HG03439 (cell line): ENCODE measurements around the gene PGA5.

Experiments used
- ATAC-seq: cut with Tn5 transposase; IDR thresholded peaks from one replicate; pipeline ENCODE4 v1.9.1; 2021; ENCODE audit warnings: mild to moderate bottlenecking, moderate library complexity; ENCODE audit not compliant: unreplicated experiment

The PGA5 gene

DNA sequence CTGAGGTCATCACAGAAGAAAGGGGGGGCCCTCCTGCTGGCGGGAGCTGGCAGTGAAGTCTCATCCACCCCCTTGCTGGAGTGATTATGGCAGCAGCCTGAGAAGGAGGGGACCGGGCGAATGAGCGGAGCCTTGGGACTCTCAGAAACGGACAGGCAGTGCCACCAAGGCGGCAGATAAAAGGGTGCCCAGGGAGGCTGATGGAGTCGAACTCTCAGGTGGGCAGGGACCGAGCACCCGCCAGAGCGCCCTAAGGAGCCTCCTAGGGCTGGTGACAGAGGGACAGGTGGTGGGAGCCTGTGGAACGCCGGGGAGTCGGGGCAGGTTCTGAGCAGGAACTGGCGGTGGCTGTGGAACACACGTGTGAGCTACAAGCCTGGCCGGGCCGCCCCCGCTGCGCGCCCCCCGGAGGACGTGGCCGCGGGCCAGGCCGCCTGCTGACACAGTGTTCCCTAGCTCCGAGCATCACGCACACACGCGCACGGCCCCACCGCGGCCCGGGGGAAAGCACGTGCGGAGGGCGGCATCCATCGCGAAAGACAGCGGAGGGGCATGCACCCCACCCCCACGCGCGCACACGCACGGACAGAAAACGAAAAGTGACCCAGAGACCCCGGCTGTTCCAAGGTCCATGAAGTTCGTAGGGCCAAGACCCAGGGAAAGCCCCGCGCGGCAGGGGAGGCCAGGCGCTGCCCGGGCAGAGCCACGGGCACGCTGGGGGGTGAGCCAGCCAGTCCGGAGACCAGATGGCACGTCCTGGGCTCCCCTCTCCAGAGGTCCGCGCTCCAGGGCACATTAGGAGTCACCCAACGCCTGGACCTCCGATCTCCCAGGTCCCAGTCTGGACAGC, 53.1 kb downstream of the PGA5 start:
- peak; percentile 30 for ATAC-seq

DNA sequence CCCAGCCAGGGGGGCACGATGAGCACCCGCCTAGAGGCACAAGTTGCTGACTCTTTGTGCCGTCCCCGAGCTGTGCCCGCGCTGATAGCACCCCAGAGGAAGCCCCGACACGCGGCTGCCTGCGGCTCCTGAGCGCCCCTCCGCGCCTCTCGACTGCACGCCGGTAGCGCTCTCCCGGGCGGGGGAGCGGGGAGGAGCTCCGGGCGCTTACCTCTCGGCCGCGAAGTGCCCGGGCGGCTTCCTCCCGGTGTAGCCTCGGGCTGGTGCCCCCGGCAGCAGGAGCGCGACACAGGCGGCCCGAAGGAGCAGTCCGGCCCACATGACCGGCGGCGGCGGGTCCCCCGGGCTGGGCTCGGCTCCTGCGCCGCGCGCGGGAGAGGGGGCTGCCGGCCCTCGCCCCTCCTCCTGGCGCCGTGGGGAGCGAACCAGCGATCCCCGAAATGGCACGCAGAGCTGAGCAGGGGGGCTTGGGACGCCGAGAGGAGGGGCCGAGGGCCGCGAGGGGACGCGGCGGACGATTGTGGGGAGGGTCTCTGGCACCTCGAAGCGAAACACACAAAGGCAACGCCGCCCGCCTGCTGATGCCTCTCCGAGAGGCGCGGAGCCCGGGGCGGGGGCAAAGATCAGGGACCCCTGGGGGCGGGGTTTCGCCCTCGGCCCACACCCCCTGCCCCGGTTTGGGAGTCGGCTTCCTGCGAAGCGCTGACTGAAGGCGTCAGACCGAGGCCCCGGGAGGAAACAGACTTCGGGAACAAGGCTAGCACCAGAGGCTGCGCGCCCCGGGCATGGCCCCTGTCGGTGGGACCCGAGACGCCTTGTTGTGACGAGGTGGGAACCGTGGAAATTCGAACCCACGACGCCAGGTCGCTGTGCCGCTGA, 54.0 kb downstream of the PGA5 start, which contains the start of gene VWCE:
TSS of gene VWCE (minus strand) at position 600 of the 879 bp plus-strand sequence. CDS start at position 321, 279 bp downstream.
- ATAC-seq, result peak; percentile 64

DNA sequence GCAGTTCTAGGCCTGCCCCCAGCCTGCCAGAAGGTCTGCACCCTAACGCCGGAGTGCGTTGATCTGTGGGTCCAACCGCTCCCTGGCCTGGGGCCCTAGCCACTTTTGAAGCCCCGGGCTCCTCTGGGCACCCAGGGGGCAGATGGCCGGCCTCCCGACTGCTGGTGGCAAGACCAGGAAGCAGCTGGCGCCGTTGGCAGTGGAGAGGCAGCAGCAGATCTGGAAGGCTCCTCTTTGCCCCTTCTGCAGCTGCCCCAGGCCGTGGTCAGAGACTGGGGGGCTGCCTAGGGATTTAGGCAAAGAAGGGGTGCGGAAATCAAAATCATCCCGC, 54.6 kb downstream of the PGA5 start:
- no peak for ATAC-seq

DNA sequence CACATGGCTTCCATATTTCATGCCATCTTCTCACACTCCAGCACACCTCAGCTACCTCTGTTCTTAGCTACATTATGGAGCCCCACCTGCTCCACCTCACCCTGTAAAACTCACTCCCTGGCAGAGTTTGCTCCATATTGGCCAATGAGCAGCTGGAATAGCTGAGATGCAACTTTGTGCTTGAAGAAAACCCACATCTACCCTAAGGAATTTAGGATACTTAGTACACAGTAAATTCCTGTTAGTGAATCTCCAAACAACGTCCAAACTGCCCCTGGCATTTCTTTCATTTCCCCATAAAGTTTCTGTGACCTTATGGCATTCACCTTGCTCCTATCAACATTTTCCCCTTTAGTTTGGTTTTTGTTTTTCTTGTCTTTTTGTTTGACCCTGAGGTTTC, 56.4 kb downstream of the PGA5 start:
- ATAC-seq, result no peak

DNA sequence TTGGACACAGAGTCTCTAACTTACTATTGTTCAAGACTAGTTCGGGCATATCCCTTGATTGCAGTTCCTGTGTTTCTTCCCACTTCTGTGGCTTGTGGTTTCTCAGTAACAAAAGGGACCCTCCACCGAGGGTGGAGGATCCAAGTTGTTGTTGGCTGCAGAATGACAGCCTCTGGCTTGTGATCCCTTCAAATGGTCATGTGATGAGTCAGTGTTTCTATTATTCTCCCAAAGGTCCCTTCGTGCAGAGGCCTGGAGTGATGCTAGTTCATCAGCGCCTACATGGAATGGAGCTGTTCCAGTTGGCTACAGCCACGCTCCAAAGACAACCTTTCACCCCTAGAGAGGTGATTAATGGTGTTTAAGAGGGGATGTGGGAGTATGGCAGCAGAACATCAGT, 56.8 kb downstream of the PGA5 start:
- ATAC-seq, result no peak

DNA sequence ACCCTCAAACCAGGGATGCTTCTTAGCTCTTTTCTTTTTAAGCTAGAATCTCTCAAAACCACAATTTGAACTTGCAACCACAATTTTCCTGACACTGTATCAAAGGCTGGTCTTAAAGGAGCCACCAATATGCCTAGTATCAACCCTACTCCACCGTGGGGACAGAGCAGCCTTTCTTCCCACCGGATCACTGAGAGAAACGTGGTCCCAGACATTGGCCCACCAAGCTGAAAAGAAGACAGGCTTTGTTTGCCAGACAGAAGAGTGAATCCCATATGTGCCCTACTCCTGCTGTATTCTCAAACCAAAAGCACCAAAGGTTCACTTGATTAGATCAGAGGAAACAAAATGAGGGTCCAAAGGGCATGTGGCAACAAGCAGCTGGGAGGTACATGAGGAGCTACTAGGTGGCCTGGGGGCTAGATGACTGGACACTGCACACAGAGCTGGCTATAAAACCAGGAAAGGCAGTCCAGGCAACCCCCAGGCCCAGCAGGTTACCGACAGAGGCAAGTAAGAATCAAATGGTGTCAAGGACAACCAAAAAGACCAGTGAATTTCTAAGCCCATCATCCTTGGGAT, 57.8 kb downstream of the PGA5 start:
- no peak for ATAC-seq
